Left cardiac atrium (tissue), 4 donors: ENCODE measurements around the gene SEMA6C. TPM values are rescaled to one million over a fixed set of nuclear protein-coding genes. Genes with fewer than 3 reads are reported as not detected.
A peak's percentile ranks its signal among the peaks of the same experiment; 100 is the strongest.

ENCODE experiments used
- ATAC-seq, 2 donors: fragments of 200-7000 bp; cut with Tn5 transposase; one replicate each; pipeline ENCODE4 v1.9.1; 2020; ENCODE audit warnings: mild to moderate bottlenecking in 2 of 2, moderate library complexity in 2 of 2
- DNase-seq: peaks from one replicate; pipeline ENCODE4 v3.0.0-alpha.2; 2020
- intact Hi-C, 2 donors: fragments of 100-400 bp; cut with DNase I; formaldehyde crosslinking; loops; one replicate each; pipeline versions ENCODE4 v1.14.1 to v1.15.1; 2022 to 2023
- total RNA-seq, 2 donors: library from RNA; stranded (reverse); fragmentation: NEBNext Ultra II Directional; extraction: Animal tissue kit (Norgen Biotek cat#: 25700); gene quantifications; one replicate each; pipeline ENCODE4 v1.2.1, GENCODE V29; 2021
- donor health status: DM: no; HTN: yes; CAD: no.
- donor health status: DM: no; HTN: yes; CAD: no; lungs with severe emphysema.
- donor health status: DM: yes; HTN: yes; CAD: no.
- donor health status: Dilated cardiomyopathy.

SEMA6C gene
- total RNA-seq, 2 donors from 2014 or later: 23.6 to 37.0 TPM

- peak; percentile 97 for DNase-seq
- intact Hi-C loops: no loop called here
- ATAC-seq: peak; percentile 96
Observed at GRCh38 chr1:151165738-151166504, 19.5 kb upstream of the SEMA6C start, which contains the start of the genes LYSMD1 and SCNM1. Gene LYSMD1, minus strand, starts transcription at chr1:151165902. Its CDS starts 644 bp downstream, at chr1:151165258. Gene SCNM1, plus strand, starts transcription at chr1:151166144. Its CDS starts 9 bp downstream, at chr1:151166153.

GRCh38 chr1:151165281-151165737 lies 18.9 kb upstream of the SEMA6C start:
- ATAC-seq: peak; percentile 65 to 69
- intact Hi-C loops: no loop called here
- DNase-seq: peak; percentile 48

GRCh38 chr1:151164732-151165280 lies 18.4 kb upstream of the SEMA6C start:
- DNase-seq (no peak), ATAC-seq (peak; percentile 4 to 43)
- intact Hi-C loops: no loop called here

GRCh38 chr1:151159373-151159772 lies 12.9 kb upstream of the SEMA6C start:
- ATAC-seq: peak in 1 of 2 donors; percentile 3
- intact Hi-C loops: loop anchor here (5.0 kb wide), 2 partner anchors 62 to 132 kb away; no protein-coding TSS in a partner anchor
- DNase-seq: no peak

GRCh38 chr1:151158751-151159251 lies 12.4 kb upstream of the SEMA6C start:
- intact Hi-C loops: loop anchor here (5.0 kb wide), 2 partner anchors 62 to 132 kb away; no protein-coding TSS in a partner anchor
- ATAC-seq (peak in 1 of 2 donors; percentile 3), DNase-seq (no peak)

GRCh38 chr1:151158326-151158725 lies 11.9 kb upstream of the SEMA6C start:
- DNase-seq: no peak
- intact Hi-C loops: loop anchor here (5.0 kb wide), 2 partner anchors 61 to 131 kb away; no protein-coding TSS in a partner anchor
- ATAC-seq: no peak

- ATAC-seq (peak; percentile 32 to 48), DNase-seq (no peak)
- intact Hi-C loops: loop anchor here (2.0 to 5.0 kb wide), 3 partner anchors 56 to 130 kb away; no protein-coding TSS in a partner anchor
Observed at GRCh38 chr1:151157067-151157531, 10.7 kb upstream of the SEMA6C start.

GRCh38 chr1:151156515-151156819 lies 10.0 kb upstream of the SEMA6C start, which contains the start of gene TNFAIP8L2:
Gene TNFAIP8L2, plus strand, starts transcription at chr1:151156649. Its CDS starts 2,049 bp downstream, at chr1:151158698.
- peak; percentile 58 to 74 for ATAC-seq
- peak; percentile 64 for DNase-seq
- intact Hi-C loops: loop anchor here (2.0 to 5.0 kb wide), 3 partner anchors 56 to 129 kb away; no protein-coding TSS in a partner anchor

- intact Hi-C loops: no loop called here
- no peak for DNase-seq
- ATAC-seq: no peak
Observed at GRCh38 chr1:151147665-151148064, 1.2 kb upstream of the SEMA6C start.

GRCh38 chr1:151147132-151147503 lies 687 bp upstream of the SEMA6C start:
- intact Hi-C loops: no loop called here
- no peak for DNase-seq
- ATAC-seq: peak in 1 of 2 donors; percentile 0

GRCh38 chr1:151146072-151146411 lies 389 bp downstream of the SEMA6C start:
- DNase-seq: no peak
- intact Hi-C loops: no loop called here

GRCh38 chr1:151145304-151146071 lies 943 bp downstream of the SEMA6C start:
- intact Hi-C loops: no loop called here
- DNase-seq (no peak), ATAC-seq (peak; percentile 7 to 13)

More at GRCh38 chr1:151146072-151146411, 389 bp downstream of the SEMA6C start:
- peak; percentile 5 to 8 for ATAC-seq

- intact Hi-C loops: no loop called here
- peak in 1 of 2 donors; percentile 4 for ATAC-seq
- DNase-seq: no peak
Observed at GRCh38 chr1:151144474-151145303, 1.7 kb downstream of the SEMA6C start.

GRCh38 chr1:151143986-151144385 lies 2.4 kb downstream of the SEMA6C start:
- DNase-seq (no peak), ATAC-seq (no peak)
- intact Hi-C loops: no loop called here

- no peak for DNase-seq
- ATAC-seq: peak in 1 of 2 donors; percentile 2
- intact Hi-C loops: no loop called here
Observed at GRCh38 chr1:151143057-151143435, 3.4 kb downstream of the SEMA6C start.

GRCh38 chr1:151142411-151143056 lies 3.9 kb downstream of the SEMA6C start:
- ATAC-seq: peak; percentile 2 to 7
- no peak for DNase-seq
- intact Hi-C loops: no loop called here

- ATAC-seq: no peak
- DNase-seq: no peak
- intact Hi-C loops: no loop called here
Observed at GRCh38 chr1:151137789-151138188, 8.6 kb downstream of the SEMA6C start.
